GM21515 (cell line): ENCODE data around the gene SPINK8.
"Not testable (repeated sequence)": the region's sequence is repeated elsewhere in the genome, so short reads cannot be mapped to it uniquely, and the experiment has no call there.

Experiments
- ATAC-seq: cut with Tn5 transposase; IDR thresholded peaks from one replicate; pipeline ENCODE4 v1.9.1; 2021; ENCODE audit not compliant: unreplicated experiment

Gene SPINK8

GRCh38 chr3:48280881-48281280, 52.6 kb downstream of the SPINK8 start:
- no peak for ATAC-seq

GRCh38 chr3:48278884-48279559, 54.4 kb downstream of the SPINK8 start:
- no peak for ATAC-seq

- ATAC-seq, result no peak
These were observed 56.4 kb downstream of the SPINK8 start for GRCh38 chr3:48276911-48277641.

GRCh38 chr3:48275287-48276027, 58.0 kb downstream of the SPINK8 start:
- ATAC-seq, result no peak

DNA sequence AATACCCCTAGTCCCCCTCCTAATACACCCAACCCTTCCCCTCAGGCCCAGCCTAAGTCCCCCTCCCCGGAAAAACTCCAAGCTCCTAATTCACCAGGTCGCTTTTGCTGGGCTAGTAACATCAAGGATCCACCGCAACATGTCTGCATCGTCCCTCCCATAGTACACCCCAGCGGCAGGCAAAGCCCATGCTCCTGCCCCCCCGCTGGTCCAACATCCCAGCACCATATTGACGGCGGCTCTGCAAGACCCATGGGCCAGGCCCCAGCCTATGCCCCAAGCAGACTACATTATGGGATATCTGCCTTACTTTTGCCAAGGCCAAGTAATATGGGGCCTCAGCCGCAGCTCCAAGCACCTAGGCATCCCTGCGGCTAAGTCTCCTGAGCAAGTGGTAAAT, 59.0 kb downstream of the SPINK8 start:
- no peak for ATAC-seq

GRCh38 chr3:48273594-48274211, 59.8 kb downstream of the SPINK8 start:
- no peak for ATAC-seq

DNA sequence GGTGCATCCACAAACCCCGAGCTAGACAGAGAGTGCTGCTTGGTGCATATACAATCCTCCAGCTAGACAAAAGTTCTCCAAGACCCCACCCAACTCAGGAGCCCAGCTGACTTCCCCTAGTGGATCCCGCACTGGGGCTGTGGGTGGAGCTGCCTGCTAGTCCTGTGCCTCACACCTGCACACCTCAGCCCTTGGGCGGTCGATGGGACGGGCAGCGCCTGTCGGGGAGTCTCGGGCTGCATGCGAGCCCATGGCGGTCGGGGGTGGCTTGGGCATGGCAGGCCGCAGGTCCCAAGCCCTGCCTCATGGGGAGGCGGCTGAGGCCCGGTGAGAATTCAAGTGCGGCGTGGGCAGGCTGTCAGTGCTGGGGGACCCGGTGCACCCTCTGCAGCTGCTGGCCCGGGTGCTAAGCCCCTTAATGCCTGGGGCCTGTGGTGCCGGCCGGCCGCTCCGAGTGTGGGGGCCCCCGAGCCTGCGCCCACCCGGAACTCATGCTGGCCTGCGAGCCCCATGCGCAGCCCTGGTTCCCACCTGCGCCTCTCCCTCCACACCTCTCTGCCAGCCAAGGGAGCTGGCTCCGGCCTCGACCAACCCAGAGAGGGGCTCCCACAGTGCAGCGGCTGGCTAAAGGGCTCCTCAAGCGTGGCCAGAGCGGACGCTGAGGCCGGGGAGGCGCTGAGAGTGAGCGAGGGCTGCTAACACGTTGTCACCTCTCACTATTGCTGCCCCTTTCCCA, 61.5 kb downstream of the SPINK8 start:
- no peak for ATAC-seq

- ATAC-seq, result not testable (repeated sequence)
These were observed 62.2 kb downstream of the SPINK8 start for GRCh38 chr3:48271223-48271622.

DNA sequence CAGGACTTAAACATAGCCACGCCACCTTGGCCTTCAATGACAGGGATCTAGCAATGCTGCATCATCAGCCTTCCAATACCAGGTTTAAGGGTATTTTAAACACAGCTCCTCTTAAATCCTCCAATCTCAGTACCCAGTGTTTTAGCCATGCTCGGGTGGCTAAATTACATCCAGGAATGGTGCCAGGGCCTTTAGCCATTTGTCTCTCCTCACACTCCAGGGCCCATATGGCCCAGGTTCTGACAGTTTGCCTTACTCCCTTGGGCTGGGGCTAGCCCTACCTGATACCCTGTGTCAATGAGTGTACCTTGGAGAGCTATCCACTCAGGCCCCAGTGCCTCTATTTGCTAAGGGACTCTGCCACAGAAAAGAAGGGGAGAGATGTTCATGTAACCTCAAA, 63.2 kb downstream of the SPINK8 start:
- no peak for ATAC-seq

- ATAC-seq, result no peak
These were observed 63.9 kb downstream of the SPINK8 start for GRCh38 chr3:48269592-48269991.

- ATAC-seq, result no peak
These were observed 64.4 kb downstream of the SPINK8 start for GRCh38 chr3:48268936-48269561.

DNA sequence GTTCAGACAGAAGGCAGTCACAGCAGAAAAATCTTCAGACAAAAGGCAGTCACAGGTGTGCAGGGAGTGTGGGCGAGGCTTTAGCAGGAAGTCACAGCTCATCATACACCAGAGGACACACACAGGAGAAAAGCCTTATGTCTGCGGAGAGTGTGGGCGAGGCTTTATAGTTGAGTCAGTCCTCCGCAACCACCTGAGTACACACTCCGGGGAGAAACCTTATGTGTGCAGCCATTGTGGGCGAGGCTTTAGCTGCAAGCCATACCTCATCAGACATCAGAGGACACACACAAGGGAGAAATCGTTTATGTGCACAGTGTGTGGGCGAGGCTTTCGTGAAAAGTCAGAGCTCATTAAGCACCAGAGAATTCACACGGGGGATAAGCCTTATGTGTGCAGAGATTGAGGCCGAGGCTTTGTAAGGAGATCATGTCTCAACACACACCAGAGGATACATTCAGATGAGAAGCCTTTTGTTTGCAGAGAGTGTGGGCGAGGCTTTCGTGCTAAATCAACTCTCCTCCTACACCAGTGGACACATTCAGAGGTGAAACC, 65.0 kb downstream of the SPINK8 start:
- no peak for ATAC-seq

DNA sequence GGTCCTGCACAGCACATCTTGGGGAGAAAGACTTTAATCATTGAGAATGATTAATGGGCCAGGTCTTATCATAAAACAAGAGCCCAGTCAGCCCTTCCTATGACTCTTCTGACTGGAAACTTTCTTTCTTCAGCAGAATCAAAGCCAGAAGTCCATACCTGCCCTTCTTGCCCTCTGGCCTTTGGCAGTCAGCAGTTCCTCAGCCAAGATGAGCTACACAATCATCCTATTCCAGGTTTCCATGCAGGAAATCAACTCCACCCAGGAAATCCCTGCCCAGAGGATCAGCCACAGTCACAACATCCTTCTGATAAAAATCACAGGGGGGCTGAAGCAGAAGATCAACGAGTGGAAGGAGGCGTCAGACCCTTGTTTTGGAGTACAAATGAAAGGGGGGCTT, 65.7 kb downstream of the SPINK8 start:
- ATAC-seq, result no peak

GRCh38 chr3:48258530-48258929, 74.9 kb downstream of the SPINK8 start:
- ATAC-seq, result no peak
